Tibial nerve (tissue), 3 donors: ENCODE data around the gene IGFALS.

ENCODE experiments used
- CTCF ChIP-seq, 5 experiments: fragments of 200-600 bp in 3 of 5; fragments of 450-650 bp in 2 of 5; sonication (generic) in 3 of 5; IDR thresholded peaks; one replicate each; pipeline ENCODE4 v1.5.1; 2016 to 2019; ENCODE audit warnings: antibody characterized with exemption in 5 of 5, mild to moderate bottlenecking in 3 of 5, moderate library complexity in 2 of 5
- POLR2A ChIP-seq, 2 donors: fragments of 450-650 bp; IDR thresholded peaks; one replicate each; pipeline ENCODE4 v1.6.1; 2017; ENCODE audit warnings: antibody characterized with exemption in 2 of 2, mild to moderate bottlenecking in 2 of 2, moderate library complexity in 2 of 2

- TF ChIP-seq CTCF (IDR thresholded peaks at IDR 0.05) (no peak), POLR2A (IDR thresholded peaks at IDR 0.05) (no peak)
Observed at GRCh38 chr16:1761751-1762150, 31.8 kb downstream of the IGFALS start.
